ENCODE data around the gene RMND5B. TPM values are rescaled to one million over a fixed set of nuclear protein-coding genes. Genes with fewer than 3 reads are reported as not detected.

RMND5B gene
- total and polyA plus RNA-seq, 2 of the 13 experiments (the other 11 are each of a cell fraction or from before 2014, with no cell fraction given), result 18.6 to 20.4 TPM

- no peak for TF ChIP-seq CSRNP2 (CRISPR knock-in tag; conservative IDR thresholded peaks at IDR 0.05; ENCODE audit: low read depth)
- no peak for TF ChIP-seq ZNF367 (CRISPR knock-in tag; IDR thresholded peaks at IDR 0.05; ENCODE audit: borderline replicate concordance)
- TF ChIP-seq ZUFSP (CRISPR knock-in tag; IDR thresholded peaks at IDR 0.05; ENCODE audit: borderline replicate concordance), result no peak
- no peak for TF ChIP-seq ZFP1 (CRISPR knock-in tag; IDR thresholded peaks at IDR 0.05)
- peak; percentile 64 for TF ChIP-seq ZSCAN31 (CRISPR knock-in tag; IDR thresholded peaks at IDR 0.05; ENCODE audit: low read depth)
- TF ChIP-seq ZSCAN20 (CRISPR knock-in tag; IDR thresholded peaks at IDR 0.05; ENCODE audit: borderline replicate concordance), result peak; percentile 73; the same call in 1 of the 2 replicates
- peak; percentile 86; the same call in 1 of the 2 replicates for TF ChIP-seq EEA1 (CRISPR knock-in tag; IDR thresholded peaks at IDR 0.05; ENCODE audit: borderline replicate concordance)
- no peak for TF ChIP-seq ZBTB39 (CRISPR knock-in tag; IDR thresholded peaks at IDR 0.05)
- no peak for TF ChIP-seq PLSCR1 (CRISPR knock-in tag; IDR thresholded peaks at IDR 0.05; ENCODE audit: borderline replicate concordance)
- TF ChIP-seq ESRRA (CRISPR knock-in tag; IDR thresholded peaks at IDR 0.05; ENCODE audit: low read depth), result no peak; the same call in 1 of the 2 replicates
- TF ChIP-seq KDM1A (CRISPR knock-in tag; IDR thresholded peaks at IDR 0.05), result no peak
- no peak for TF ChIP-seq YEATS2 (CRISPR knock-in tag; IDR thresholded peaks at IDR 0.05; ENCODE audit: borderline replicate concordance)
- no peak for TF ChIP-seq HBP1 (CRISPR knock-in tag; IDR thresholded peaks at IDR 0.05; ENCODE audit: low read depth)
- TF ChIP-seq ZFP37 (CRISPR knock-in tag; IDR thresholded peaks at IDR 0.05; ENCODE audit: borderline replicate concordance), result no peak
- TF ChIP-seq TERF1 (CRISPR knock-in tag; IDR thresholded peaks at IDR 0.05), result no peak
- TF ChIP-seq ZBTB8A (CRISPR knock-in tag; IDR thresholded peaks at IDR 0.05; ENCODE audit: borderline replicate concordance, low read depth), result no peak
- 0 out of 2 replicates have a peak, but pooled peaks have one; percentile 39 for TF ChIP-seq ZNF383 (CRISPR knock-in tag; IDR thresholded peaks at IDR 0.05; ENCODE audit: borderline replicate concordance)
- no peak for TF ChIP-seq ZMYM2 (CRISPR knock-in tag; IDR thresholded peaks at IDR 0.05)
- TF ChIP-seq PAWR (CRISPR knock-in tag; IDR thresholded peaks at IDR 0.05; ENCODE audit: borderline replicate concordance), result no peak
These were observed at the start of gene RMND5B (continued) for GRCh38 chr5:178130576-178131445.

All from HepG2 (cell line).